Natural killer cell (primary cell): ENCODE data around the gene FUBP3. TPM values are rescaled to one million over a fixed set of nuclear protein-coding genes. Genes with fewer than 3 reads are reported as not detected.

Experiments used
- ATAC-seq, 3 donors: fragments of 150-1000 bp in 2 of 3; fragments of 200-7000 bp in 1 of 3; cut with Tn5 transposase; 1 replicate in 1 of 3; 2 replicates in 2 of 3; pipeline ENCODE4 v1.10.0; 2021; ENCODE audit warnings: mild to moderate bottlenecking in 2 of 3, moderate library complexity in 2 of 3
- DNase-seq, 2 donors: peaks; one replicate each; pipeline versions ENCODE4 v3.0.0 to v3.0.0-alpha.2; 2013 to 2021; ENCODE audit warnings: mixed read lengths in 1 of 2
- H3K27ac ChIP-seq: one replicate; pipeline ENCODE4 v1.5.1; 2013; ENCODE audit warnings: mild to moderate bottlenecking, low read length
- H3K27me3 ChIP-seq: one replicate; pipeline ENCODE4 v1.6.1; 2013; ENCODE audit warnings: low read length; ENCODE audit not compliant: control insufficient read depth, insufficient read depth
- H3K36me3 ChIP-seq: one replicate; pipeline ENCODE4 v1.6.1; 2013; ENCODE audit warnings: low read length; ENCODE audit not compliant: control insufficient read depth, insufficient read depth
- H3K4me1 ChIP-seq: one replicate; pipeline ENCODE4 v1.6.1; 2013; ENCODE audit warnings: low read length; ENCODE audit not compliant: control insufficient read depth, insufficient read depth
- H3K4me3 ChIP-seq: one replicate; pipeline ENCODE4 v1.5.1; 2013; ENCODE audit warnings: low read length
- H3K9me3 ChIP-seq: one replicate; pipeline ENCODE4 v1.6.1; 2013; ENCODE audit warnings: low read length; ENCODE audit not compliant: control insufficient read depth, insufficient read depth
- H3K27ac Mint-ChIP-seq, 2 donors: one replicate each; pipeline ENCODE4 v1.8.0; 2022; ENCODE audit warnings: mild to moderate bottlenecking in 2 of 2, mixed read lengths in 2 of 2, moderate library complexity in 1 of 2
- H3K27me3 Mint-ChIP-seq, 2 donors: one replicate each; pipeline ENCODE4 v1.8.0; 2022; ENCODE audit warnings: low read depth in 2 of 2, mixed read lengths in 2 of 2
- H3K36me3 Mint-ChIP-seq: one replicate; pipeline ENCODE4 v1.8.0; 2022; ENCODE audit warnings: mixed read lengths
- H3K4me1 Mint-ChIP-seq, 2 donors: one replicate each; pipeline ENCODE4 v1.8.0; 2022; ENCODE audit warnings: mixed read lengths in 2 of 2
- H3K4me3 Mint-ChIP-seq: one replicate; pipeline ENCODE4 v1.8.0; 2022; ENCODE audit warnings: mild to moderate bottlenecking, moderate library complexity, mixed read lengths
- H3K9me3 Mint-ChIP-seq, 2 donors: one replicate each; pipeline ENCODE4 v1.8.0; 2022; ENCODE audit warnings: mixed read lengths in 2 of 2
- WGBS: methylation state at CpG from one replicate; pipeline ENCODE4 v1.1.7; 2013; ENCODE audit warnings: missing lambda C conversion rate; ENCODE audit not compliant: insufficient coverage; 5-methylcytosine and 5-hydroxymethylcytosine counted together
- intact Hi-C: fragments of 100-400 bp; cut with micrococcal nuclease; formaldehyde crosslinking; loops from one replicate; pipeline ENCODE4 v1.14.2; 2022
- total RNA-seq, 4 donors: library from RNA; stranded (reverse); fragments of 120-200 nt in 1 of 4; gene quantifications; one replicate each; pipeline versions ENCODE4 v1.2.3 to v1.2.4, GENCODE V29; 2013 to 2022
- TF ChIP-seq, protein P1 (sequence below): fragments of 200-600 bp; IDR thresholded peaks from one replicate; pipeline ENCODE4 v1.8.0; 2022; ENCODE audit warnings: antibody characterized with exemption

FUBP3 gene
- total RNA-seq, 3 donors from 2014 or later (not counting 1 experiment from before 2014, with no cell fraction given), result 40.8 to 45.2 (median 41.3) TPM

DNA sequence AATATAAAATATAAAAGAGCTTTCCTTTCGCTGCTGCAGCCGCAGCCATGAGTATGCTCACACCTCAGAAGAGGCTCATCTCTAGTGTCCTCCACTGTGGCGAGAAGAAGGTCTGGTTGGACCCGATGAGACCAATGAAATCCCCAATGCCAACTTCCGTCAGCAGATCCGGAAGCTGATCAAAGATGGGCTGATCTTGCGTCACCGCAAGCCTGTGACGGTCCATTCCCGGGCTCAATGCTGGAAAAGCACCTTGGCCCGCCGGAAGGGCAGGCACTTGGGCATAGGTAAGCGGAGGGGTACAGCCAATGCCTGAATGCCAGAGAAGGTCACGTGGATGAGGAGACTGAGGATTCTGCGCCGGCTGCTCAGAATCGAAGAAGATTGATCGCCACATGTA is 72.4 kb downstream of the FUBP3 start:
- intact Hi-C loops, result no loop called here
- Histone ChIP-seq H3K36me3 (no peaks in the 10 kb centered on the region), H3K4me3 (no peak overlapping the region), H3K4me1 (no peaks in the 10 kb centered on the region), H3K27ac (no peak overlapping the region), H3K9me3 (no peaks in the 10 kb centered on the region), H3K27me3 (no peaks in the 10 kb centered on the region)
- no peak for DNase-seq
- TF ChIP-seq, protein P1, sequence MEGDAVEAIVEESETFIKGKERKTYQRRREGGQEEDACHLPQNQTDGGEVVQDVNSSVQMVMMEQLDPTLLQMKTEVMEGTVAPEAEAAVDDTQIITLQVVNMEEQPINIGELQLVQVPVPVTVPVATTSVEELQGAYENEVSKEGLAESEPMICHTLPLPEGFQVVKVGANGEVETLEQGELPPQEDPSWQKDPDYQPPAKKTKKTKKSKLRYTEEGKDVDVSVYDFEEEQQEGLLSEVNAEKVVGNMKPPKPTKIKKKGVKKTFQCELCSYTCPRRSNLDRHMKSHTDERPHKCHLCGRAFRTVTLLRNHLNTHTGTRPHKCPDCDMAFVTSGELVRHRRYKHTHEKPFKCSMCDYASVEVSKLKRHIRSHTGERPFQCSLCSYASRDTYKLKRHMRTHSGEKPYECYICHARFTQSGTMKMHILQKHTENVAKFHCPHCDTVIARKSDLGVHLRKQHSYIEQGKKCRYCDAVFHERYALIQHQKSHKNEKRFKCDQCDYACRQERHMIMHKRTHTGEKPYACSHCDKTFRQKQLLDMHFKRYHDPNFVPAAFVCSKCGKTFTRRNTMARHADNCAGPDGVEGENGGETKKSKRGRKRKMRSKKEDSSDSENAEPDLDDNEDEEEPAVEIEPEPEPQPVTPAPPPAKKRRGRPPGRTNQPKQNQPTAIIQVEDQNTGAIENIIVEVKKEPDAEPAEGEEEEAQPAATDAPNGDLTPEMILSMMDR, result no peak
- Mint-ChIP-seq H3K4me1 (no peaks in the 10 kb centered on the region), H3K4me3 (no peak overlapping the region), H3K36me3 (no peaks in the 10 kb centered on the region), H3K9me3 (no peaks in the 10 kb centered on the region), H3K27ac (no peak overlapping the region), H3K27me3 (peaks cover 3 to 14% of the 10 kb centered on the region in 2 donors)
- 95% methylated on average over 18 of the region's 18 CpGs for WGBS
- no peak for ATAC-seq

DNA sequence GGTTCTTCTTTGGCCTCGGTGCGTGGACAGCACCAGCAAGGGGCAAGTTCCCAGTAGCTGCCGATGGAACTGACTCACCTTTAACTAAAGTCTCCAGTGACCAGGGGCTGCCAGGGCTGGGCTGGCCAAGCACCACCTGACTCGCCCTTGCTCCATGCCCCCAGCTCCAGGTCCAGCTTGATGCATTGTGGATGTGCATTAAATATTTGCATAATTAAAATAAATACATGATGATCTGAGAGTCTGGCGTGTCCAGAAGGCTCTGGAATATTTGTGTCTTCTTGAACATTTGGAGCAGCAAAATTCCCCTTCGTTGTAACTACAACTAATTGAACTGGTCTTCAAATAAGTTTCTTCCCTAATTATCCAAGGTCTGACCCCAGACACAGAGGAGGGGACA is 75.5 kb downstream of the FUBP3 start:
- DNase-seq (no peak), ATAC-seq (no peak)
- Mint-ChIP-seq H3K27me3 (peaks cover 22 to 30% of the 10 kb centered on the region in 2 donors), H3K4me3 (no peak overlapping the region), H3K36me3 (no peaks in the 10 kb centered on the region), H3K4me1 (peaks cover 0 to 4% of the 10 kb centered on the region in 2 donors), H3K9me3 (no peaks in the 10 kb centered on the region), H3K27ac (no peak overlapping the region)
- no peaks in the 10 kb centered on the region for H3K9me3 ChIP-seq
- intact Hi-C loops, result no loop called here
- WGBS, result 81% methylated on average over 6 of the region's 6 CpGs
- TF ChIP-seq, protein P1, result no peak
- H3K27ac ChIP-seq, result no peak overlapping the region
- no peaks in the 10 kb centered on the region for H3K4me1 ChIP-seq
- H3K4me3 ChIP-seq, result no peak overlapping the region
- H3K36me3 ChIP-seq, result no peaks in the 10 kb centered on the region
- H3K27me3 ChIP-seq, result peaks cover 9% of the 10 kb centered on the region

DNA sequence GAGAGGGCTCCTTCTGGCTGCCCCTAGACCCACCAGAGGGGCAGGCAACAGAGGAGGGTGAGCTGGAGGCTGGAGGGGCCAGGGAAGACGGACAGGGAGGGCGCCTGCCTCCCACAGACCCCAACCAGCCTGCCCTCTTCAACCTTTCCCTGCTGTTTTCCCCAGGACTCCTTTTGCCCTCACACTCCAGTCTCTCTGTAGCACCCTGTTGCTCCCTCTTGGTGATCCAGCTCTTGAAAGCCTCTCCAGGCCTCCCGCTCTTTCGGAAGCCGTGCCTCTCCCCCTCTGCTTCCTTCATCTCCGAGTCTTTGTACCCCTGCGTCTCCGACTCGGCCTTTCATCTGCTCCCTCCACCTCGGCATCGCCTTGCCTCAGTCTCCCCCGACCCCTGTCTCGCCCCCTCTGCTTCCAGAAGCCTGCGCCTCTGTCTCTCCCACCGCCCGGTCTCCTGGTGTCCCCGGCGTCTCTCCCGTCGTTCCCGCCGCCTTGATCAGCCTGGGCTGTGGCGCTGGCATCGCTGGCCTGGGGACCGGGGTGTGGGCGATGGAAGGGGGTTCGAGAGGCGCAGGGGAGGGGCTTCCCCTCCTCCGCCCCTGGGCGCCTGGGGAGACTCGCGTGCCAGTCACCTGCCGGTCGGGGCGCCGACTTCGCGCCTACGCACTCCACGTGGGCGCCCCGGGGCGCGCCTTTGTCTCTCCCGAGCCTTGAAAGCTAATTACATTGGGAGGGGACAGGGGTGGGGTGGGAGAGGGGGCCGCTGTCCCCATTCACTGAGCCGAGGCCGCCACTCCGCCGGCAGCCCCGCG is 79.7 kb downstream of the FUBP3 start:
- H3K9me3 ChIP-seq, result no peaks in the 10 kb centered on the region
- TF ChIP-seq, protein P1, result no peak
- H3K4me3 Mint-ChIP-seq, result no peak overlapping the region
- H3K36me3 Mint-ChIP-seq, result no peaks in the 10 kb centered on the region
- H3K36me3 ChIP-seq, result no peaks in the 10 kb centered on the region
- no peak for DNase-seq
- peaks cover 6 to 12% of the 10 kb centered on the region in 2 donors for H3K4me1 Mint-ChIP-seq
- no peak overlapping the region for H3K27ac ChIP-seq
- H3K4me3 ChIP-seq, result no peak overlapping the region
- peaks cover 34% of the 10 kb centered on the region for H3K27me3 ChIP-seq
- no peak for ATAC-seq
- H3K27me3 Mint-ChIP-seq, result peaks cover 30 to 40% of the 10 kb centered on the region in 2 donors
- intact Hi-C loops, result no loop called here
- WGBS, result 24% methylated on average over 51 of the region's 52 CpGs
- no peaks in the 10 kb centered on the region for H3K9me3 Mint-ChIP-seq
- H3K4me1 ChIP-seq, result peaks cover 10% of the 10 kb centered on the region
- H3K27ac Mint-ChIP-seq, result no peak overlapping the region
